HG02763 (cell line): ENCODE measurements around the gene SCGB2A2.

Source experiments
- ATAC-seq: cut with Tn5 transposase; IDR thresholded peaks from one replicate; pipeline ENCODE4 v1.9.1; 2021; ENCODE audit warnings: mild to moderate bottlenecking, moderate library complexity; ENCODE audit not compliant: unreplicated experiment

The SCGB2A2 gene

GRCh38 chr11:62269654-62270278, at the start of gene SCGB2A2:
SCGB2A2 (plus strand) TSS chr11:62270158; CDS start chr11:62270217, 59 bp downstream.
- ATAC-seq = no peak

GRCh38 chr11:62221498-62221897, 48.5 kb upstream of the SCGB2A2 start:
- ATAC-seq = no peak

GRCh38 chr11:62223095-62223494, 46.9 kb upstream of the SCGB2A2 start:
- no peak for ATAC-seq

GRCh38 chr11:62233730-62234129, 36.2 kb upstream of the SCGB2A2 start:
- no peak for ATAC-seq

- ATAC-seq = no peak
These were observed 33.8 kb upstream of the SCGB2A2 start for GRCh38 chr11:62236187-62236586.

- ATAC-seq = no peak
These were observed 32.5 kb upstream of the SCGB2A2 start for GRCh38 chr11:62237499-62237898.

- no peak for ATAC-seq
These were observed 31.8 kb upstream of the SCGB2A2 start for GRCh38 chr11:62238151-62238550.

- no peak for ATAC-seq
These were observed 28.9 kb upstream of the SCGB2A2 start for GRCh38 chr11:62241095-62241494.

- no peak for ATAC-seq
These were observed 27.9 kb upstream of the SCGB2A2 start, which contains the start of gene SCGB1D2 for GRCh38 chr11:62242021-62242420. SCGB1D2 (plus strand) TSS chr11:62242239; CDS start chr11:62242308, 69 bp downstream.

- ATAC-seq = no peak
These were observed 24.6 kb upstream of the SCGB2A2 start for GRCh38 chr11:62245271-62245753.

- ATAC-seq = no peak
These were observed 18.3 kb upstream of the SCGB2A2 start for GRCh38 chr11:62251698-62252097.

GRCh38 chr11:62253999-62254542, 15.9 kb upstream of the SCGB2A2 start:
- ATAC-seq = no peak

- ATAC-seq = no peak
These were observed 13.7 kb upstream of the SCGB2A2 start for GRCh38 chr11:62256281-62256680.

GRCh38 chr11:62260261-62260953, 9.6 kb upstream of the SCGB2A2 start:
- no peak for ATAC-seq

GRCh38 chr11:62264004-62264403, 6.0 kb upstream of the SCGB2A2 start:
- no peak for ATAC-seq

- ATAC-seq = no peak
These were observed 3.4 kb upstream of the SCGB2A2 start for GRCh38 chr11:62266558-62266957.

- no peak for ATAC-seq
These were observed 2.9 kb upstream of the SCGB2A2 start for GRCh38 chr11:62267050-62267449.

- ATAC-seq = no peak
These were observed 2.4 kb upstream of the SCGB2A2 start for GRCh38 chr11:62267576-62267975.

GRCh38 chr11:62273284-62273683, 3.3 kb downstream of the SCGB2A2 start:
- ATAC-seq = no peak

GRCh38 chr11:62273789-62274275, 3.9 kb downstream of the SCGB2A2 start:
- ATAC-seq = no peak

- ATAC-seq = no peak
These were observed 10.5 kb downstream of the SCGB2A2 start for GRCh38 chr11:62280452-62280851.

- no peak for ATAC-seq
These were observed 25.5 kb downstream of the SCGB2A2 start for GRCh38 chr11:62295504-62295903.
